ENCODE results near the gene RAB5A.
"Not testable (repeated sequence)": the region's sequence is repeated elsewhere in the genome, so short reads cannot be mapped to it uniquely, and the experiment has no call there.

The RAB5A gene, protein sequence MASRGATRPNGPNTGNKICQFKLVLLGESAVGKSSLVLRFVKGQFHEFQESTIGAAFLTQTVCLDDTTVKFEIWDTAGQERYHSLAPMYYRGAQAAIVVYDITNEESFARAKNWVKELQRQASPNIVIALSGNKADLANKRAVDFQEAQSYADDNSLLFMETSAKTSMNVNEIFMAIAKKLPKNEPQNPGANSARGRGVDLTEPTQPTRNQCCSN

DNA sequence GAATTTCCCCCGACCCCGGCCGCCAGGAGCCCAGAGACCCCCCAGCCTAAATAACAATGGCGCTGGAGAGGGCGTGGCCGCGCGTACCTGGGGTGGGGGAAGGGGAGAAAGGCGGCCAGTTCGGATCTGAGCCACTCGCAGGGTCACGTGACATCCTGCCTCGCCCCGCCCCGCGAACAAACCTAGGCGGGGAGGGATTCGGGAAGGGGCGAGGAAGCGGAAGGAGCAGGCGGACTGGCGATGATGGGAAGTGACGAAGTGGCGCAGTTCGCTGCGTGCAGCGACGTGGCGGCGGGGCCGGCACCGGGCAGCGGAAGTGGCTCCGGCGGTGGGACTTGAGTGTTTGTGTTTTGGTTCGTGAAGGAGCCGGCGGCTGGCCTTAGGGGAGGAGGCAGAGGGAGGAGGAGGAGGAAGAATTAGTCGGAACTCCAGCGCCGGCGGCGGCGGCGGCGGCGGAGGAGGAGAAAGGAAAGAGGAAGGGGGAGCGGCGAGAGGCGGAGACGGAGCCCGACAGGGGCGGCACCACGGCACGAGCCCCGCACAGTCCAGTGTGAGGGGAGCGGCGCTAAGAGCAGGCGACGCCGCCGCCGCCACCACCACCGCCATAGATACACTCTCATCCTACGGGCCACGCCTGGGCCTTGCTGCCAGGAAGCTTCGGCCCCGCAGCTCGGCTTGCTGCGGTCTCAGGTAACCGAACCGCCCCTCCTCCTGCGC is at the start of gene RAB5A:
Gene RAB5A, plus strand, starts transcription at position 266 of the 717 bp plus-strand sequence. CDS start 3,802 bp downstream, outside the sequence.
- in situ Hi-C loops (cut with MboI; ENCODE audit: low sequenced_read_pairs) = no loop called here

DNA sequence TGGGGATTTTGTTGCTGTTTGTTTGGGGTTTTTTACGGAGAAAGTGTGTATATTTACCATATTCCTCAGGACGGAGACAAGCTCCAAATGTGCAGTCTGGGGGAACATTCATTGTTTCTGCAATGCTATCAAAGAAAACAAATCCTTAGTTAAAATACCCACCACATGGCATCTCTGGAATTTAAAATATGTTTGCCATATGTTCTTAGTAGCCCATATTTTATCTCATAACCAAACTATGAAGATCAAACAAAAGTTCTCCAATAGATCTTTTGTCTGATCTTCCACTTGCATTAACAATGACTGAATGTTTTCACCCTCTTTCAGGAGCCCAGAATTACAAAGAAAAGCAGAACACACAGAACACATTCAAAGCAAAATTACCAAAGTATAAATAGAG is 48.2 kb upstream of the RAB5A start:
- in situ Hi-C loops (cut with MboI; ENCODE audit: low sequenced_read_pairs) = no loop called here

DNA sequence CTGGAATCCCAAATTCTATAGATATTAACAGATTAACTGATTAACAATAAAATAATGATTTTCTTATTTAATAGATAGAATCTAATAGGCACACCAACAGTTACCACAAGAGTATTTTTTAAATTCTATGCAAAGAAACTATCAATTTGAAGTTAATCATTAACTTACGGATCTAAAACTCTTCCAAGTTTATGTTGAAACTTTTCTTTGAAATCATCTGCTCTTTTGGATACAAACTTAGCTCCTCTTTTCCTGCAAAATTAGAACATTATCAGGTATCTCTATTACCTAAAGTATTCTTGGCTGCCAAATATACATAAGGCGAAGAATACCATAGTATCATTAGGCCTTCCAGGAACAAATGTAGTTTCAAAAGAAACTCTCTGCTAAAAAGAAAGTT is 47.6 kb upstream of the RAB5A start:
- in situ Hi-C loops (cut with MboI; ENCODE audit: low sequenced_read_pairs) = no loop called here

DNA sequence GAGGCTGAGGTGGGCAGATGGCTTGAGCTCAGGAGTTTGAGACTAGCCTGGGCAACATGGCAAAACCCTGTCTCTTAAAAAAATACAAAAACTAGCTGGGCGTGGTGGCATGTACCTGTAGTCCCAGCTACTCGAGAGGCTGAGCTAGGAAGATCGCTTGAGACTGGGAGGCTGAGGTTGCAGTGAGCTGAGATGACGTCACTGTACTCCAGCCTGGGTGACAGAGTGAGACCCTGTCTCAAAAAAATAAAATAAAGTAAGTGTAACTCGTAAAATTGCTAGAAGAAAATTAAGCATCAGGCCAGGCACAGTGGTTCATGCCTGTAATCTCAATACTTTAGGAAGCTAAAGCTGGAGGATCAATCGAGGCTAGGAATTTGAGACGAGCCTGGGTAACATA is 47.1 kb upstream of the RAB5A start:
- in situ Hi-C loops (cut with MboI; ENCODE audit: low sequenced_read_pairs) = not testable (repeated sequence)

DNA sequence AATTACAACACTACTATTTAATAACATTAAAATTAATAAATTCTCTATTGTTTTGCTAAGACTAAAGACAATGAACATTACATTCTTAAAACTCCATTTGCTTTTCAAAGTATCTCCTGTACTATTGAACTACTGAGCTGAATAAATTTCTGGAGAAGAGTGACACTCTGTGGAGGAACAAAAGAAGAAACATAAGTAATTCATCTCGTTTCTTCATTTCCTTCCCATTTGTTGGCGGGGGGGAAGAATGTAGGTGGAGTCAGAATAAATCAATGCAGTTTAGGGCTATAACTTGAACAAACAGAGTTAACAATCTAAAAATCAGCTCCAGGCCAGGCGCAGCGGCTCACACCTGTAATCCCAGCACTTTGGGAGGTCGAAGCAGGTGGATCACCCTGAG is 45.6 kb upstream of the RAB5A start:
- in situ Hi-C loops (cut with MboI; ENCODE audit: low sequenced_read_pairs) = no loop called here

DNA sequence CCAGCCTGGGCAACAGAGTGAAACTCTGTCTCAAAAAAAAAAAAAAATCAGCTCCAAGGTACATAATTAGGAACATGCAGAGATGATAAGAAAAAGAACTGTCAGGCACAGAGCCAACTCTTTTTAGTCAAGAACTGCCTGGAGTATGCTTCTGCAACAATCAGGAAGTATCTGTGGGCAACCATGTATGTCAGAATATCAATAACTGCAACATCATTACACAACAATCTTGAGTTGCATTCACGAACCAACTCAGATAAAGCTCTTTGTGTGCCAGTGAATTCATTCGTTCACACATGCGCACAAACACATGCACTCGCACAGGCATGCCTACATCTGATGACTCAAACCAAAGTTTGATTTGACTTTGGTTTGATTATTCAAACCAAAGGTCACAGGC is 45.0 kb upstream of the RAB5A start:
- in situ Hi-C loops (cut with MboI; ENCODE audit: low sequenced_read_pairs) = no loop called here

DNA sequence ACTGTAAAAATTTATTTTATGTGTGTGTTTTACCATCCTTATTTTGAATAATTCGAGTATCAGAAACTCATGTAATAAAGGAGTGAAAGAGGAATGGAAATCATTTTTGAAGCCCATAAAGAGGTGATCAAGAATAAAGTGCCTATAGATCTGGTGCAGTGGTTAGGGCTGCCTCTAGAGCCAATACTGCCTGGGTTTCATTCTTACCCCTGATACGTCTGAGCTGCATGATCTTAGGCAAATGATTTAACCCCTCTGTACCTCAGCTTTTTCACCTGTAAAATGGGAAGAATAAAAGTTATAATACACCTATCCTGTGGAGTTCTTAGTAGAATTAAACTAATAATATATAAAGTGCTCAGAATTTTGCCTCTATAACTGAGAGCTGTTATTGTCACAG is 43.2 kb upstream of the RAB5A start:
- in situ Hi-C loops (cut with MboI; ENCODE audit: low sequenced_read_pairs) = no loop called here

DNA sequence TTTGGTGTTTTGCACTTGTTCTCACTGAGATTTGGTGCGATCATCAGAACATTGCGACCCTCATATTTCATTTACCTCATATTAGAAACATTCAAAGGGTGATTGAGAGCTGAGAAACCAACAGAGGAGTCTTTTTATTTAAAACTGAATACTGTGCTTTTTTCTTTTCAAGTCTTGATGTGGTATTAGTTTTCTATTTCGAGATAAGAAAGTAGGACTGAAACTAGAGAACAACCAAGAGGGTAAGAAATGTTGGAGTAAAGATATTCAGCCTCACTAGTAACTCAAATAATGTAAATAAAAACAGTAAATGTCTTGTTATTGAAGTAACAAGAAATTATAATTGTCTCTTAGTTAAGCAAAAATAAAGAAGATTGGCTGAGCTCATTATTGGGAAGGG is 39.4 kb upstream of the RAB5A start:
- in situ Hi-C loops (cut with MboI; ENCODE audit: low sequenced_read_pairs) = no loop called here

DNA sequence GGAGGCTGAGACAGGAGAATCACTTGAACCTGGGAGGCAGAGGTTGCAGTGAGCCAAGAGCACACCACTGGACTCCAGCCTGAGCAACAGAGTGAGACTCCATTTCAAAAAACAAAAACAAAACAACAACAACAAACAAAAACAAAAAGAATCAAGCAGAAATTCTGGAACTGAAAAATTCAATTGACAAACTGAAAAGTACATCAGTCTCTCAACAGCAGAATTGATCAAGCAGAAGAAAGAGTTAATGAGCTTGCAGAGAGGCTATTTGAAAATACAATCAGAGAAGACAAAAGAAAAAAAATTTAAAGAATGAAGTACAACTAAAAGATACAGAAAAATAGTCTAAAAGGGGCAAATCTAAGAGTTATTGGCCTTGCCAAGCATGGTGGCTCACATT is 35.4 kb upstream of the RAB5A start:
- in situ Hi-C loops (cut with MboI; ENCODE audit: low sequenced_read_pairs) = no loop called here

DNA sequence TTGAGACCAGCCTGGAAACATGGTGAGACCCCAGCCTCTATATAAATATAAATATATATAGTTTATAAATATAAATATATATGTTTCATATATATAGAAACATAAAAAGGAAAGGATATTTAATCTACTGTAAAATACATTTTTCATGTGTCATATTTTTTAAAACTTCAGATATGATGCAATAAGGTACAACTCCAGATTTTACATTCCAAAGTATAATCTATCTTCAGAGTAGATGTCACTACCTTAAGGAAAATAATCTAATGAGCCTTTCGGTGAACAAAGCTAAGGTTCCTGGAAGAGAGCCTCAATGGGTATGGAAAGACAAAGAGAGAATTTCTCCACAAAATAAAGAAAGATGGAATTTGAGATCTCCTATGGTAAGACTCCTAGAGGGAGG is 29.7 kb upstream of the RAB5A start:
- in situ Hi-C loops (cut with MboI; ENCODE audit: low sequenced_read_pairs) = no loop called here

DNA sequence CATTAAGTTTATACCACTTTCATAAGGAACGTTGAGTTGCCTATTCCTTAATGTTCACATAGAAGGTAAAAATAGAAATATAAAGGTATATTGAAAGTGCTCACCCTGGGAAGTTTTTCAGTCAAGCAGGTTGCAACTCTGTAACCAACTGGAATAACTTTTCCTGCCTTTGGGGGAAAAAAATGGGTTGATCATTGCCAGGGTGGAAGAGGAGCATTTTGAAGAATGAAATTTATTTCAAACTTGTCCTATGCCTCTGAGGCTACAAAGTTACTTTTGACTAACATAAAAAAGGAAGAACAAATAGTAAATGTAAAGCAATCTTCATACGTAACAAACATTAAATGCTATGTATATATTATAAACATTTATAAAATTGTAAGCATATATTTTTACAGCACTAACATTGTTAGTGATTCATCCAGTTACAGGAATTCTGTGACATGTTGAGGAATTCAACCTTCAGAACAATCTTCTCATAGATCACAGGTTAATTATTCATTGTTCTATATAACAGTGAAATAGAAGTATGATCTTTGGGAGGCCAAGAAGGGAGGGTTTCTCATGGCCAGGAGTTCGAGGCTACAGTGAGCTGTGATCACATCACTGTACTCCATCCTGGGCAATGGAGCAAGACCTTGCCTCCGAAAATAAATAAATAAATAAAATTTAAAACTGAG is 26.4 kb upstream of the RAB5A start:
- in situ Hi-C loops (cut with MboI; ENCODE audit: low sequenced_read_pairs) = no loop called here

DNA sequence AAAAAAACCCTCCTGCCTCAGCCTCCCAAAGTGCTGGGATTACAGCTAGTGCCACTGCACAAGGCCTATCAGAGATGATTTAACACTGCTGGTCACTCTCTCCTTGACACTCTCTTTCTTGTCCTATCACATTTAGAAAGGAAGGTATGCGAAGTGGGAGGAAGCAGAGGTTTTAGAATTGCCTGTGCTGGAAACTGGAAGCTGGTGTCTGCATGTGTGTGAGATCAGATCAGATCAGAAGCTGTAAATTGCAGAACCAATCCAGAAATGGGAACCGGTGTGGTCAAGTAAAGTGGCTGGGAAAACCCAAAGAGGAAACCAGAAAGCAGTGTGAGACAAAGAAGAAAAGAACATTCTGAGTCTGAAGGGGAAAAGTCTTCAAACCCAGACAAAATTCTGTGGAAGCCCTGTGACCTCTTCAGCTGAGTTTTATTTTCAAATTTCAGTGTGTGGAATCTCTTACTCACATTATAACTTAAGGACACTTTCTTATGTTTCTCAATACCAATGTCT is 15.7 kb upstream of the RAB5A start:
- in situ Hi-C loops (cut with MboI; ENCODE audit: low sequenced_read_pairs) = no loop called here

DNA sequence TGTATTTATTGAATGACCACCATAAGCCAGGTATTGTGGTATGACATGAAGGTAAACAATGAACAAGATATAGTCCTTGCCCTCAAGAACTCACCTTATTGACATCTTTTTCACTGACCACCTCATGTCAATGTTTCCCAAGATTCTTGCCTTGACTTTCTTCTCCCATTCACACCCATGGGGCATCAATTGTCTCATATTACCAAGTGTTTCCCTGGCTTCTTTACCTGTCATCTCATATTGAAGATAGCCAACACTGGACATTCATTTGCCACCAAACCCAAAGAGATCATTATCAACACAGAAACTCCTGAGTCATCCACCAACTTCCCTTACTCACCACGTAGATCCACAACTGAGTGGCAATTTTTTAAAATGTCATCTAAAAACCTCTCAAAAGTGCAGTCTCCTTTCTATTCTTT is 15.1 kb upstream of the RAB5A start:
- in situ Hi-C loops (cut with MboI; ENCODE audit: low sequenced_read_pairs) = no loop called here

DNA sequence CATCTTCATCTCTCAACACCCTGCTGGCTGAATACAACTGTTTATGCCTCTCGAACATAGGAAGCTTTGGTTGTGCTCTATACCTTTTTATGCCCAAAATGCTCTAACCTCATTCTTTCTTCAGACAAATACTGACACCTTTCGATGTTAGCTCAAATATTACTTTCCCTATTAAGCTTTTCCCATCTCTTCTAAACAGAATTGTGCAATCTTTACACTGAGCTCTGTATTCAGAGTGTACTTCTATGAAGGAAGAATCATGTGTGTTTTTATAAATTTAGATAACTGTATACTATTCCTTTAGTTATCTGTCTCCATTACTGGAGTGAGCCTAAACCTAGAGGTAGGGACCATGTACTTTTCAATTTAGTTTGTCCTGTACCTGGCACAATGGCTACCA is 14.5 kb upstream of the RAB5A start:
- in situ Hi-C loops (cut with MboI; ENCODE audit: low sequenced_read_pairs) = no loop called here

DNA sequence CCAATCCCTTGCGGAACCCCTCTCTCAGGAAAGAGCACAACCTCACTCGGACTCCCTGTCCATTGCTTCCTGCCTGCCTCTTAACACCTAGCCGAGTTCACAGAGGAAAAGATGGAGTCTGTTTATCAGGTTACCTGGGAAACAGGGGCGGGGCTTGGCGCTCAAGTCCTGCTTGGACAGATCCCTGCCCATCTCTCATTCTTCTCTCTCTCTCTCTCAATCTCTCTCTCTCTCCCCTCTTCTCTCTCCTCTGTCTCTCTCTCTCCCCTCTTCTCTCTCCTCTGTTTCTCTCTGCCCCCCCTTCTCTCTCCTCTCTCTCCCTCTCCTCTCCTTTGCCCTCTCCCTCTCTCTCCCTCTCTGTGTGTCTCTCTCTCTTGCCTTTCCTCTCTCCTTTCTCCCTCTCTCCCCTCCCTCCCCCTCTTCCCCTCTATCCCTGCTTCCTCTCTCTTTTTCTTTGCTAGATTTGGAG is 12.8 kb upstream of the RAB5A start, which contains the start of gene EFHB:
Gene EFHB, minus strand, starts transcription at position 120 of the 469 bp plus-strand sequence. CDS start 199 bp downstream, outside the sequence.
- in situ Hi-C loops (cut with MboI; ENCODE audit: low sequenced_read_pairs) = no loop called here

DNA sequence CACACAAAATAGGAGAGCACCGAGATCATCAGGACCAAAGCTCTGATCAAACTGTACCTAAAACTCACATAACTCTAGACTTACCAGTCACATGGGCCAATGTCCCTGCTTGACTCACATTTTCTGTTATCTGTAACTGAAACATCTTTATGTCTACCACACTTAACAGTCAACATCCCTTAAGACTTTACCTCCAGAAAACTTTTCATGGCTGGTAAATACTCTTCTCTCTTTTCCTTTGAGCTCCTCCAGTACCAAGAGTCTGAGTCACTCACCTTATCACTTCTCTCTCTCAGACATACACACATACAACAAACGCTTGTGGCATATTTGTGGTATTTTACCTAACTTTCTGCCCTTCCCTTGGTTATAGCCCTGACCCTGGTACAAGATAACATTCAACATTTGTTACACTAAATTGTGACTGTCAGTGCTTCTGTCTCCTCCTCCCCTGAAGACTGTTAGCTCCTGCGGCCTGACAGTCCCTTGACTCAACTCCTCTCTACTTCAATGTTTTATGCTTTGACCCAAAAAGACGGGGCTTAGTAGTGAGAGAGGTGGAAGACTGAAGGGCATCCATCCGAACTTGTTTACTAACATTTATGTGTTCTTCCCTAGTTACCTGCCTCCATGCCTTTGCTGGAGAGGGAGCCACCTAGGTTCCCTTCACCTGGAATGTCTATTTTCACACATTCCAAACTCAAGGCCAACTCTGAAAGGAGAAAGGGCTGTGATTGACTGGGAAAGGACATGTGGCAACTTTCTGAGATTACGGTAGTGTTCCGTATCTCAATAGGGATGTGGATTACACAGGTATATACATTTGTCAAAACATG is 9.2 kb upstream of the RAB5A start:
- in situ Hi-C loops (cut with MboI; ENCODE audit: low sequenced_read_pairs) = no loop called here

DNA sequence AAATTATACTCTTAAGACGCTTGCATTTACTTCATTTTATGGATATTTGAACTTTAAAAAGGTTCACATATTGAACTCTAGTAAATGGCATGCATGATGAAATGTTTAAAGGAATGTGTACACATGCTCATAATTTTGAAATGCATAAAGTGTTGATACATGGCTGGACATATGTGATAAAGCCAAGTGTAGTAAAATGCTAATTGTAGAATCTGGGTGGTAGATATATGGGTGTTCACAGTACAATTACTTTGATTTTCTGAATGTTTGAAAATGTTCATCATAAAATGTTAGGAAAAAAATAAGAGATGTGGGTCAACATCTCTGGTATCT is 8.6 kb upstream of the RAB5A start:
- in situ Hi-C loops (cut with MboI; ENCODE audit: low sequenced_read_pairs) = no loop called here

DNA sequence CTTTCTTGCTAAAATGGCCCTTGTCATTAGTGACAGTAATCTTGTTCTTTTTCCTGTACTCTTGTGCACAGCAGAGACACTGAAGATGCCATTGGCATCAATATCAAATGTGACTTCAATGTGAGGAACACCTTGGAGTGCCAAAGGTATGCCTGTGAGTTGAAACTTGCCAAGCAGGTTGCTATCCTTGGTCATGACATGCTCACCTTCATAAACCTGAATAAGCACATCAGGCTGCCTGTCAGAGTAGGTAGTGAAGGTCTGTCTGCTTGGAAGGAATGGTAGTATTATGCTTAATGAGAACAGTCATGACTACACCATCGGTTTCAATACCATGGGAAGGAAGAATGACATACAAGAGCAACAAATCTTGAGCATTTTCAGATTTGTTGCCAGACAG is 6.3 kb upstream of the RAB5A start:
- in situ Hi-C loops (cut with MboI; ENCODE audit: low sequenced_read_pairs) = no loop called here

DNA sequence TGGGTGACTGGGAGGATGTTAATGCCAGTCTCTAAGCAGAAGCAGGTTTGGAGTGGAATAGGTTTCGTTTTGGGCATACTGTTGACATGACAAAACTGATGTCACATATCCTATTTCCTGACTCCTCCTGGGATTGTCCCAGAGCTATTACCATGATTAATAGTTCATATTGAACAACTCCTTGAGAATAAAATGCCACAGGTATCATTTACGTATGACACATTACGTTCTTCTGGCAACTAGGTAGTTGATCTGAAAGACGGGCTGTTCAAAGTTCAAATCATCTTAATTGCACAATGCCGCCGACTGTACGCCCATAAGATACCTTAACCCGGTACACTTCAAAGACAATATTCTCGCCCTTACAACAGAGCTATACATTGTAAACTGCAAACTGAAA is 1.4 kb upstream of the RAB5A start:
- in situ Hi-C loops (cut with MboI; ENCODE audit: low sequenced_read_pairs) = no loop called here

DNA sequence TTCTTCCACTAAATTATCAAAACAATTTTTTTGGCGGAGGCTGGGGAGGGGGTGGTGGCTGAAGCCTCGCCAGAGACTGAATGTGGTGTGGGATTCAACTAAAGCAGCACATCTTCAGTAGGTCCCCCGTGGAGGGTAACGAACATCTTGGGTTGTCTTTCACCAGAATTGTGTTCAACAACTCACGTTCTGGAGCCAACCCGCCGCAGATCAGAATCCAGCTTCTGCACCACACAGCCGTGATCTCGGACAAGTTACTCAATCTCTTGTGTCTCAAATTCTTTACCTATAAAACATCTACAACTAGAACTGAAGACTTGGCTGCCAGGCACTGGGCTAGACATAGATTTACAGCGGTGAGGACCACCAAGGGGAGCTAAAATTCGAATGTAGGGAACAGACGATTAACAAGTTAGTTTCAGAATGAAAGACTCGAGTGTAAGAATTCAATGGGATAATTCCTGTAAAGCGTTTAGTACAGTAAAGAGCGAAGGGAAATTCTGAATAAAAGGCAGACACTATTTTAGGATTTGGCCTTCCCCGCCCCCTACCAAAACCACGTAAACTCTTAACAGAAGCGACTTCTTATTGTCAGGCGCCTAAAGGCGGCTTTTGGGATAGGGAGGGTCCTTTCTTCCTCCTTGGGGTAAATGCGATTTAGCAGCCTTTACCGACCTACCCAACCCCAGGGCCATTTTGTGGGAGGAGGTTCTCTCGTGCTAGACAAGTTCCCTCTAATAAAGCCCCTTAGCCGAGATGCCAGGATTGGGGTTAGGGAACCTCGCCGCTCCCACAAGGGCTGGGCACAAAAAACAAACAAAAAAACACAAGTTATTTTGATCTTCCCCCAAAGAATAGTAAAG is 697 bp upstream of the RAB5A start:
- in situ Hi-C loops (cut with MboI; ENCODE audit: low sequenced_read_pairs) = no loop called here

Measured in HL-60/S4 (cell line).